ENCODE results near the gene RBM38. TPM values are rescaled to one million over a fixed set of nuclear protein-coding genes. Genes with fewer than 3 reads are reported as not detected.

RBM38 gene
- total RNA-seq, 4 donors from 2014 or later = 3.7 to 9.1 (median 6.3) TPM

- TF ChIP-seq CTCF (IDR thresholded peaks at IDR 0.05; ENCODE audit: low read depth) = no peak
Observed at GRCh38 chr20:57414867-57415592, 23.8 kb downstream of the RBM38 start.

GRCh38 chr20:57415771-57416170 is 24.6 kb downstream of the RBM38 start:
- no peak for TF ChIP-seq CTCF (IDR thresholded peaks at IDR 0.05; ENCODE audit: low read depth)

GRCh38 chr20:57416296-57417022 is 25.3 kb downstream of the RBM38 start:
- TF ChIP-seq CTCF (IDR thresholded peaks at IDR 0.05; ENCODE audit: low read depth) = no peak

DNA sequence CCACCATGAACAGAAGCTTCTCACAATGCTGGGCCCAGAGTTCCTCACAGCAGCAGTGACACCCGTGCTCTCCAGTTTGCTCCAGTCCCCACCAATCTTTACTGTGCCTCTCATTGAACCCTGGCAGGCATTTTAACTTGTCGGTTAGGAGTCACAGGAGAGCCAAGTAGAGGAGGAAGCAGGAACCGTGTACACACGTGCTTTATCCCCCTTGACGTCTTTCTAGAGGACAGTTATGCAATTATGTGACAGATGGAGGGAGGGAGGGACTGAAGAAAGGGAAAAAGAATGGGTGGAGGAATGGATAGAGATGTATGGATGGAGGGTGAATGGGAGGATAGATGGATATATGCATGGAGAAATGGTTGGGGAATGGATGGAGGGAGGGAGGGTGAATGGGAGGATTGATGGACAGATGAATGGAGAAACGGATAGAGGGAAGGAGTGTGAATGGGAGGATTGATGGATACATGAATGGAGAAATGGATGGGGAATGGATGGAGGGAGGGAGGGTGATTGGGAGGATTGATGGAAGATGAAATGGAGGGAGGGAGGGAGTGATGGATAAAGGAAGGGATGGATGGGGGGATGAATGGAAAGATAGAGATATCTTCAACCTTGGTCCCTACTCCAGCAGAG is 26.0 kb downstream of the RBM38 start:
- no peak for TF ChIP-seq CTCF (IDR thresholded peaks at IDR 0.05; ENCODE audit: low read depth)

DNA sequence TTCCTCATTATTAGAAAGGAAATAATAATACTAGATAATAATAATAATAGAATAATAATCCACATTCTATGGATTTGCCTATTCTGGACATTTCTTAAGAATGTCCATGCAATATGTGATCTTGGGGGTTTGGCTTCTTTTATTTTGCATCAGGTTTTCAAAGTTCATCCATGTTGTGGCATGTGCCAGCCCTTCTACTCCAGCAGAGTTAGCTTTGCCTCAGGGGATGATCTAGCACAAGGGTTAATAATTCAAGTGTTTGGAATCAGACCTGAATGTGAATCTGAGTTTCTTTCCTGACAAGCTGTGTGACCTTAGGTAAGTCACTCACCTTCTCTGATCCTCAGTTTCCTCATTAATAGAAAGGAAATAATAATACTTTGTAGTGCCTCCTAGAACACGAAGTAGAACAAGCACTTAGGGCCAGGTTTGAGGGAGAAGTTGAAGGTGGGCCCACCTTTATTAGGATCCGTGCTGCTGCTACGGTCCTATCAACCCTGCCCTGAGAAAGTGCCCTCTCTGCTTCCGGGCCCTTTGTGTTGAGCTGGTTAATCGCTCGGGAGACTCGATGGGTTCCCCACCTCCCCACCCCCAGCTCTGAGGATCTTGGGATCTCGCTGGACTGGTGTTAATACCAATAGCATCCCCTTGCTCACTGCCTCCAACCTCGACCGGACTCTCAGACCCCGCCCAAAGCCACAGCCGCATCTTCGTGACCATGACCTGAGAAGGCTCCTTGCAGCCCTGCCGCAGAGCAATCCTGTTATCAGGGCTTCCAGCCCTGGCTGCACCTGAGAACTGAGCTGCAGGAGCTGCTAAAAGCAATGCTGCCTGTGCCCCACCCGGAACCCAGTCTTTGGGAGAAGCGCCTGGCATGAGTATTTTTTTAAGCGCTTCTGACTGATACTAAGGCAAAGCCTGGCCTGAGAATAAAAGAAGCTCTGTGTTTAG is 26.9 kb downstream of the RBM38 start:
- TF ChIP-seq CTCF (IDR thresholded peaks at IDR 0.05; ENCODE audit: low read depth) = no peak

- TF ChIP-seq CTCF (IDR thresholded peaks at IDR 0.05; ENCODE audit: low read depth) = no peak
Observed at GRCh38 chr20:57420571-57421252, 29.5 kb downstream of the RBM38 start.
